NCI-H2171 treated with DMSO at 0.1 percent for 48 hours (cell line): ENCODE results near the gene CDK16.

Experiments
- DNase-seq: peaks from one replicate; lab custom pipeline; 2025; lab: John Stamatoyannopoulos, UW

CDK16 gene

GRCh38 chrX:47209508-47210238 lies 8.8 kb upstream of the CDK16 start:
- no peak for DNase-seq

GRCh38 chrX:47210661-47211425 lies 7.6 kb upstream of the CDK16 start:
- no peak for DNase-seq

- DNase-seq, result no peak
Measured at GRCh38 chrX:47212381-47213293, 5.8 kb upstream of the CDK16 start.

GRCh38 chrX:47214435-47215077 lies 3.9 kb upstream of the CDK16 start:
- DNase-seq, result no peak

- no peak for DNase-seq
Measured at GRCh38 chrX:47215291-47215900, 3.1 kb upstream of the CDK16 start.

- no peak for DNase-seq
Measured at GRCh38 chrX:47216393-47216925, 2.0 kb upstream of the CDK16 start.

GRCh38 chrX:47217121-47217851 lies 1.2 kb upstream of the CDK16 start:
- DNase-seq, result no peak

GRCh38 chrX:47217852-47218279 lies 615 bp upstream of the CDK16 start:
- DNase-seq, result peak; percentile 97

- DNase-seq, result no peak
Measured at GRCh38 chrX:47218920-47219815, 687 bp downstream of the CDK16 start.

GRCh38 chrX:47221756-47222155 lies 3.3 kb downstream of the CDK16 start:
- no peak for DNase-seq

- no peak for DNase-seq
Measured at GRCh38 chrX:47222751-47223350, 4.4 kb downstream of the CDK16 start.

GRCh38 chrX:47223476-47224250 lies 5.2 kb downstream of the CDK16 start:
- no peak for DNase-seq

- no peak for DNase-seq
Measured at GRCh38 chrX:47224266-47224895, 5.9 kb downstream of the CDK16 start.

GRCh38 chrX:47224896-47225290 lies 6.4 kb downstream of the CDK16 start:
- no peak for DNase-seq

GRCh38 chrX:47226071-47226470 lies 7.6 kb downstream of the CDK16 start:
- no peak for DNase-seq

GRCh38 chrX:47226531-47227333 lies 8.3 kb downstream of the CDK16 start:
- no peak for DNase-seq

GRCh38 chrX:47227334-47227583 lies 8.8 kb downstream of the CDK16 start:
- no peak for DNase-seq
